Measurements from ENCODE around the gene ZNF134. TPM values are rescaled to one million over a fixed set of nuclear protein-coding genes. Genes with fewer than 3 reads are reported as not detected.

The ZNF134 gene
- total and polyA plus RNA-seq, 9 of the 15 experiments (the other 6 are each of a cell fraction or from before 2014, with no cell fraction given), result 1.3 to 10.0 (median 5.7) TPM

DNA sequence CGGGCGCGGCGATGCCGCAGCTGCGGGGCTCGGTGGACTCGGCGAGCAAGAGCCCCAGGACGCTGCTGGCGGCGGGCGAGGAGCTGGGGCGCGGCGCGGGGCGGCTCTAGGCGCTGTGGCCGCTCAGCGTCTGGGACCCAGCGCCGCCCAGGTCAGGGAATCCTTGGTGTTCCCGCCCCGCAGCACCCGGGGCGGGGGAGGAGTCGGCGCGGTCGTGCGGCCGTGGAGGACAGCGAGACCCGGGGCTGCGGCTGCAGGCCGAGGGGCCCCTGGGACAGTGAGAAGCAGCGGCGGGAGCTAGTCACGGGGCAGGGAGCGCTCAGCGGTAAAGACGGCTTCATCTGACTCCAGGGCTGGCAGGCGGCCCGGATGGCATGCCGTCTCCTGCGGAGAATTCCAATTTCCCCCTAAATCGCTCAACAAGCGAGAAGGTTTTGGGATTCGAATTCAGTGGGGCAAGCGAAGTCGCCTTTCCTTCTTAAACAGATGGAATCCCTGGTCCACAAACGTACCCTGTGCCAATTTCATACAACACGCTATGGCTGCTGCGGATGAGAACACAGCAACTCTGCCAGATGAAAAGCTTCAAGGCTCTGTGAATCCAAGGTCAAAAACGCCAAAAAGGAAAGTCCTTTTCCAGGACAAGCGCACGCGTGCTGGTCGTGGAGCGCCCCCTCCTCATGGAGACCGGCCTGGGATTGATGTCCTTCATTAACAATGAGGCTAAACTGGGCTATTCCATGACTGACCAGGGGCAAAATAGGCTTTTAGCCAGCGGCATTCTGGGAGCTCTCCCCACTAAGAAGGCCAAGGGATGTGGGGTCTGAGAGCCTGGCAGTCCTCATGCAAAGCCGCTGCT is 50.5 kb downstream of the ZNF134 start (continued):
- TF ChIP-seq, protein P1, sequence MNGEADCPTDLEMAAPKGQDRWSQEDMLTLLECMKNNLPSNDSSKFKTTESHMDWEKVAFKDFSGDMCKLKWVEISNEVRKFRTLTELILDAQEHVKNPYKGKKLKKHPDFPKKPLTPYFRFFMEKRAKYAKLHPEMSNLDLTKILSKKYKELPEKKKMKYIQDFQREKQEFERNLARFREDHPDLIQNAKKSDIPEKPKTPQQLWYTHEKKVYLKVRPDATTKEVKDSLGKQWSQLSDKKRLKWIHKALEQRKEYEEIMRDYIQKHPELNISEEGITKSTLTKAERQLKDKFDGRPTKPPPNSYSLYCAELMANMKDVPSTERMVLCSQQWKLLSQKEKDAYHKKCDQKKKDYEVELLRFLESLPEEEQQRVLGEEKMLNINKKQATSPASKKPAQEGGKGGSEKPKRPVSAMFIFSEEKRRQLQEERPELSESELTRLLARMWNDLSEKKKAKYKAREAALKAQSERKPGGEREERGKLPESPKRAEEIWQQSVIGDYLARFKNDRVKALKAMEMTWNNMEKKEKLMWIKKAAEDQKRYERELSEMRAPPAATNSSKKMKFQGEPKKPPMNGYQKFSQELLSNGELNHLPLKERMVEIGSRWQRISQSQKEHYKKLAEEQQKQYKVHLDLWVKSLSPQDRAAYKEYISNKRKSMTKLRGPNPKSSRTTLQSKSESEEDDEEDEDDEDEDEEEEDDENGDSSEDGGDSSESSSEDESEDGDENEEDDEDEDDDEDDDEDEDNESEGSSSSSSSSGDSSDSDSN (IDR thresholded peaks at IDR 0.05; ENCODE audit: borderline replicate concordance in 1 of 2, low read depth in 2 of 2, low read length in 2 of 2), result 0 out of 4 replicates have a peak, but pooled peaks of 1 of the 2 experiments have one; percentile 28
- TF ChIP-seq, protein P2, sequence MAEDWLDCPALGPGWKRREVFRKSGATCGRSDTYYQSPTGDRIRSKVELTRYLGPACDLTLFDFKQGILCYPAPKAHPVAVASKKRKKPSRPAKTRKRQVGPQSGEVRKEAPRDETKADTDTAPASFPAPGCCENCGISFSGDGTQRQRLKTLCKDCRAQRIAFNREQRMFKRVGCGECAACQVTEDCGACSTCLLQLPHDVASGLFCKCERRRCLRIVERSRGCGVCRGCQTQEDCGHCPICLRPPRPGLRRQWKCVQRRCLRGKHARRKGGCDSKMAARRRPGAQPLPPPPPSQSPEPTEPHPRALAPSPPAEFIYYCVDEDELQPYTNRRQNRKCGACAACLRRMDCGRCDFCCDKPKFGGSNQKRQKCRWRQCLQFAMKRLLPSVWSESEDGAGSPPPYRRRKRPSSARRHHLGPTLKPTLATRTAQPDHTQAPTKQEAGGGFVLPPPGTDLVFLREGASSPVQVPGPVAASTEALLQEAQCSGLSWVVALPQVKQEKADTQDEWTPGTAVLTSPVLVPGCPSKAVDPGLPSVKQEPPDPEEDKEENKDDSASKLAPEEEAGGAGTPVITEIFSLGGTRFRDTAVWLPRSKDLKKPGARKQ (CRISPR knock-in tag; IDR thresholded peaks at IDR 0.05), result no peak
- no peak for TF ChIP-seq ZC3H11A (IDR thresholded peaks at IDR 0.05; ENCODE audit: low read depth, low read length)
- TF ChIP-seq ETS1 (conservative IDR thresholded peaks at IDR 0.05; ENCODE audit: control insufficient read depth, low read depth, low read length), result no peak
- TF ChIP-seq, protein P3, sequence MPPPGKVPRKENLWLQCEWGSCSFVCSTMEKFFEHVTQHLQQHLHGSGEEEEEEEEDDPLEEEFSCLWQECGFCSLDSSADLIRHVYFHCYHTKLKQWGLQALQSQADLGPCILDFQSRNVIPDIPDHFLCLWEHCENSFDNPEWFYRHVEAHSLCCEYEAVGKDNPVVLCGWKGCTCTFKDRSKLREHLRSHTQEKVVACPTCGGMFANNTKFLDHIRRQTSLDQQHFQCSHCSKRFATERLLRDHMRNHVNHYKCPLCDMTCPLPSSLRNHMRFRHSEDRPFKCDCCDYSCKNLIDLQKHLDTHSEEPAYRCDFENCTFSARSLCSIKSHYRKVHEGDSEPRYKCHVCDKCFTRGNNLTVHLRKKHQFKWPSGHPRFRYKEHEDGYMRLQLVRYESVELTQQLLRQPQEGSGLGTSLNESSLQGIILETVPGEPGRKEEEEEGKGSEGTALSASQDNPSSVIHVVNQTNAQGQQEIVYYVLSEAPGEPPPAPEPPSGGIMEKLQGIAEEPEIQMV (tag; conservative IDR thresholded peaks at IDR 0.05; ENCODE audit: low read depth), result no peak
- no peak for TF ChIP-seq ZFP1 (CRISPR knock-in tag; IDR thresholded peaks at IDR 0.05)
- TF ChIP-seq MEF2A (IDR thresholded peaks at IDR 0.05; ENCODE audit: control insufficient read depth, low read depth, low read length), result no peak
- TF ChIP-seq ZKSCAN3 (CRISPR knock-in tag; IDR thresholded peaks at IDR 0.05), result no peak
- no peak for TF ChIP-seq ARNT (IDR thresholded peaks at IDR 0.05)
- no peak for TF ChIP-seq XRCC4 (IDR thresholded peaks at IDR 0.05; ENCODE audit: extremely low read depth, insufficient read depth, insufficient read length)
- TF ChIP-seq MXI1 (IDR thresholded peaks at IDR 0.05; ENCODE audit: low read depth, low read length), result no peak
- TF ChIP-seq NFXL1 (CRISPR knock-in tag; IDR thresholded peaks at IDR 0.05), result no peak
- no peak; the same call in 1 of the 2 replicates for TF ChIP-seq PHF8 (IDR thresholded peaks at IDR 0.05; ENCODE audit: borderline replicate concordance, low read length)
- TF ChIP-seq ZNF449 (CRISPR knock-in tag; IDR thresholded peaks at IDR 0.05), result no peak
- TF ChIP-seq DMBX1 (CRISPR knock-in tag; IDR thresholded peaks at IDR 0.05; ENCODE audit: borderline replicate concordance), result no peak
- TF ChIP-seq ZNF77 (CRISPR knock-in tag; IDR thresholded peaks at IDR 0.05), result no peak
- no peak for TF ChIP-seq CREB1 (IDR thresholded peaks at IDR 0.05)
- no peak for TF ChIP-seq CREB1 (CRISPR knock-in tag; IDR thresholded peaks at IDR 0.05)
